HepG2 (cell line): ENCODE data around the gene RUNX3. TPM values are rescaled to one million over a fixed set of nuclear protein-coding genes. Genes with fewer than 3 reads are reported as not detected.

ENCODE experiments used
- KDM5B ChIP-seq: sonication (generic); formaldehyde crosslinking; IDR thresholded peaks from 2 replicates; pipeline ENCODE4 v1.4.0; 2020; ENCODE audit warnings: missing genetic modification reagents, mild to moderate bottlenecking, borderline replicate concordance
- KLF11 ChIP-seq: IDR thresholded peaks from 2 replicates; pipeline ENCODE4 v1.6.1; 2016; ENCODE audit warnings: missing compliant biosample characterization
- NBN ChIP-seq: fragments of 450-650 bp; conservative IDR thresholded peaks from 2 replicates; pipeline ENCODE4 v1.6.1; 2017
- SOX13 ChIP-seq, 3 experiments: fragments of 450-650 bp in 1 of 3; sonication (generic) in 1 of 3; formaldehyde crosslinking in 1 of 3; IDR thresholded peaks in 2 of 3; conservative IDR thresholded peaks in 1 of 3; 2 replicates each; pipeline versions ENCODE4 v1.5.0 to v1.6.1; 2016 to 2020; ENCODE audit warnings: antibody characterized with exemption in 1 of 3, mild to moderate bottlenecking in 1 of 3, missing compliant biosample characterization in 1 of 3, missing genetic modification reagents in 1 of 3, moderate library complexity in 1 of 3
- ZFP36L2 ChIP-seq: sonication (generic); formaldehyde crosslinking; IDR thresholded peaks from 2 replicates; pipeline ENCODE4 v1.4.0; 2020; ENCODE audit warnings: missing genetic modification reagents
- ZFY ChIP-seq: sonication (generic); formaldehyde crosslinking; IDR thresholded peaks from 2 replicates; pipeline ENCODE4 v1.4.0; 2020; ENCODE audit warnings: missing genetic modification reagents
- ZNF235 ChIP-seq: sonication (generic); formaldehyde crosslinking; IDR thresholded peaks from 2 replicates; pipeline ENCODE4 v1.8.1; 2023; ENCODE audit warnings: mild to moderate bottlenecking, missing genetic modification reagents, borderline replicate concordance
- ZNF746 ChIP-seq: sonication (generic); formaldehyde crosslinking; IDR thresholded peaks from 2 replicates; pipeline ENCODE4 v1.8.0; 2022; ENCODE audit warnings: mild to moderate bottlenecking, missing genetic modification reagents
- polyA plus RNA-seq, 8 experiments: library from polyadenylated mRNA; depleted of rRNA in 3 of 8; stranded (reverse) in 7 of 8; unstranded in 1 of 8; fragments of >200 nt; fragmentation: Illumina TruSeq in 4 of 8; extraction: Trizol in 4 of 8; gene quantifications; 2 replicates each; pipeline versions ENCODE4 v1.2.1 to v1.2.3, GENCODE V29; 2011 to 2016; ENCODE audit warnings: low read depth in 4 of 8, missing spikeins in 1 of 8, mixed read lengths in 1 of 8; ENCODE audit not compliant: insufficient read depth in 1 of 8
- total RNA-seq, 5 experiments: library from RNA; depleted of rRNA; stranded (reverse); fragments of >200 nt; fragmentation: Illumina TruSeq; extraction: Trizol; gene quantifications; 2 replicates each; pipeline ENCODE4 v1.2.3, GENCODE V29; 2016; ENCODE audit warnings: low read depth in 1 of 5
- TF ChIP-seq, protein P1 (sequence below): sonication (generic); formaldehyde crosslinking; IDR thresholded peaks from 2 replicates; pipeline ENCODE4 v1.4.0; 2020; ENCODE audit warnings: missing genetic modification reagents
- TF ChIP-seq, protein P2 (sequence below): sonication (generic); formaldehyde crosslinking; IDR thresholded peaks from 2 replicates; pipeline ENCODE4 v1.5.0; 2020; ENCODE audit warnings: mild to moderate bottlenecking, missing genetic modification reagents
- TF ChIP-seq, protein P3 (sequence below): sonication (generic); formaldehyde crosslinking; IDR thresholded peaks from 2 replicates; pipeline ENCODE4 v1.4.0; 2020; ENCODE audit warnings: missing genetic modification reagents
- TF ChIP-seq, protein P4 (sequence below): sonication (generic); formaldehyde crosslinking; IDR thresholded peaks from 2 replicates; pipeline ENCODE4 v1.4.0; 2020; ENCODE audit warnings: low read depth, mild to moderate bottlenecking, missing genetic modification reagents
- TF ChIP-seq, protein P5 (sequence below): sonication (generic); formaldehyde crosslinking; IDR thresholded peaks from 2 replicates; pipeline ENCODE4 v1.9.0; 2022; ENCODE audit warnings: missing genetic modification reagents, mild to moderate bottlenecking, borderline replicate concordance
- TF ChIP-seq, protein P6 (sequence below): IDR thresholded peaks from 2 replicates; pipeline ENCODE4 v1.6.1; 2012; ENCODE audit warnings: inconsistent platforms
- TF ChIP-seq, protein P7 (sequence below): sonication (generic); formaldehyde crosslinking; IDR thresholded peaks from 2 replicates; pipeline ENCODE4 v1.4.0; 2020; ENCODE audit warnings: missing genetic modification reagents, mild to moderate bottlenecking, borderline replicate concordance

RUNX3 gene
- total and polyA plus RNA-seq, 2 of the 13 experiments (the other 11 are each of a cell fraction or from before 2014, with no cell fraction given) = 0.04 to 0.22 TPM

DNA sequence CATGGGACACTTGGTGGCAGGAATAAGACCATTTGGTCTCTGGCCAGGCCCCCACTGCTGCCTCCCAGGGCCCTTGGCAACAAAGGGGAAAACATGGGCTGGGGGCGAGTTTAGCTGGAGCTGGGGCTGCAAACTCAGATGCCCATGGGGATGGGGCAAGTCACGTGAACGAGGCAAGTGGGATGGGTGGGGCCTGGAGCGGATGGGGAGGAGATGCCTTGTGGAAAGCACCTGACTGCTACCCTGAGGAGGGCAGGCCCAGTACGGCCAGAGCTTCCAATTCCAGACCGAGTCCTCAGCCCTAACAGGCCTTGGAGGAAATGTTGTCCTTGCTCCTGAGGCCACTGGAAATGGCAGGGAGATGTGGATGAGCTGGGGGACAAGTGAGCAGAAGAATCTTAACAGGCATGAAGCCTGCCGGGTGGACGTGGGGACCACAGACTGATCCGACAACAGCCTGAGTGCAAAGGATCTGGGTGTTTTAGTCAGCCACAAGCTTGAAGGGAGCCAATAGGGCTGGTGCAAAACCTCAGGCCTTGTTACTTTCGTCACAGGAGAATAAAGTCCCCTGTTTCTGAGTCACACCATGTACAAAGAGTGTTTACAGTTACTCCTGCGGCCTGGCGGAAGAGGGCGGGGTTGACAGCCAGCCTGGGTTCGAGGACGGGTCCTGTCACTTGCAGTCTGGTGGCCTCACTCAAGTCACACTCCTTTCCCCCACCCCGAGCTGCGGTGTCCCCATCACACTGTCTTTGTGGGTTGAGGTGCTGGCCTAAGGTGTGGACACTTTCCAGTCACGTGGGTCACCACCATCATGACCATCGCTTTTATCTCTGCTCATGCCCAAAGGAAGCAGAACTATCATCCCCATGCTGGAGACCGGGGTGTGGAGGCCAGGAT, 19.1 kb downstream of the RUNX3 start (continued):
- TF ChIP-seq, protein P1, sequence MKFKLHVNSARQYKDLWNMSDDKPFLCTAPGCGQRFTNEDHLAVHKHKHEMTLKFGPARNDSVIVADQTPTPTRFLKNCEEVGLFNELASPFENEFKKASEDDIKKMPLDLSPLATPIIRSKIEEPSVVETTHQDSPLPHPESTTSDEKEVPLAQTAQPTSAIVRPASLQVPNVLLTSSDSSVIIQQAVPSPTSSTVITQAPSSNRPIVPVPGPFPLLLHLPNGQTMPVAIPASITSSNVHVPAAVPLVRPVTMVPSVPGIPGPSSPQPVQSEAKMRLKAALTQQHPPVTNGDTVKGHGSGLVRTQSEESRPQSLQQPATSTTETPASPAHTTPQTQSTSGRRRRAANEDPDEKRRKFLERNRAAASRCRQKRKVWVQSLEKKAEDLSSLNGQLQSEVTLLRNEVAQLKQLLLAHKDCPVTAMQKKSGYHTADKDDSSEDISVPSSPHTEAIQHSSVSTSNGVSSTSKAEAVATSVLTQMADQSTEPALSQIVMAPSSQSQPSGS (CRISPR knock-in tag) = no peak
- TF ChIP-seq ZNF746 (CRISPR knock-in tag) = 0 out of 2 replicates have a peak, but pooled peaks have one; percentile 47
- TF ChIP-seq, protein P2, sequence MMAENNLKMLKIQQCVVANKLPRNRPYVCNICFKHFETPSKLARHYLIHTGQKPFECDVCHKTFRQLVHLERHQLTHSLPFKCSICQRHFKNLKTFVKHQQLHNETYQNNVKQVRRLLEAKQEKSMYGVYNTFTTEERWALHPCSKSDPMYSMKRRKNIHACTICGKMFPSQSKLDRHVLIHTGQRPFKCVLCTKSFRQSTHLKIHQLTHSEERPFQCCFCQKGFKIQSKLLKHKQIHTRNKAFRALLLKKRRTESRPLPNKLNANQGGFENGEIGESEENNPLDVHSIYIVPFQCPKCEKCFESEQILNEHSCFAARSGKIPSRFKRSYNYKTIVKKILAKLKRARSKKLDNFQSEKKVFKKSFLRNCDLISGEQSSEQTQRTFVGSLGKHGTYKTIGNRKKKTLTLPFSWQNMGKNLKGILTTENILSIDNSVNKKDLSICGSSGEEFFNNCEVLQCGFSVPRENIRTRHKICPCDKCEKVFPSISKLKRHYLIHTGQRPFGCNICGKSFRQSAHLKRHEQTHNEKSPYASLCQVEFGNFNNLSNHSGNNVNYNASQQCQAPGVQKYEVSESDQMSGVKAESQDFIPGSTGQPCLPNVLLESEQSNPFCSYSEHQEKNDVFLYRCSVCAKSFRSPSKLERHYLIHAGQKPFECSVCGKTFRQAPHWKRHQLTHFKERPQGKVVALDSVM (CRISPR knock-in tag) = no peak
- TF ChIP-seq KDM5B = no peak; the same call in 1 of the 2 replicates
- TF ChIP-seq NBN = no peak
- peak; percentile 89 for TF ChIP-seq ZFY (CRISPR knock-in tag)
- TF ChIP-seq, protein P3, sequence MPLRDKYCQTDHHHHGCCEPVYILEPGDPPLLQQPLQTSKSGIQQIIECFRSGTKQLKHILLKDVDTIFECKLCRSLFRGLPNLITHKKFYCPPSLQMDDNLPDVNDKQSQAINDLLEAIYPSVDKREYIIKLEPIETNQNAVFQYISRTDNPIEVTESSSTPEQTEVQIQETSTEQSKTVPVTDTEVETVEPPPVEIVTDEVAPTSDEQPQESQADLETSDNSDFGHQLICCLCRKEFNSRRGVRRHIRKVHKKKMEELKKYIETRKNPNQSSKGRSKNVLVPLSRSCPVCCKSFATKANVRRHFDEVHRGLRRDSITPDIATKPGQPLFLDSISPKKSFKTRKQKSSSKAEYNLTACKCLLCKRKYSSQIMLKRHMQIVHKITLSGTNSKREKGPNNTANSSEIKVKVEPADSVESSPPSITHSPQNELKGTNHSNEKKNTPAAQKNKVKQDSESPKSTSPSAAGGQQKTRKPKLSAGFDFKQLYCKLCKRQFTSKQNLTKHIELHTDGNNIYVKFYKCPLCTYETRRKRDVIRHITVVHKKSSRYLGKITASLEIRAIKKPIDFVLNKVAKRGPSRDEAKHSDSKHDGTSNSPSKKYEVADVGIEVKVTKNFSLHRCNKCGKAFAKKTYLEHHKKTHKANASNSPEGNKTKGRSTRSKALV = 0 out of 2 replicates have a peak, but pooled peaks have one; percentile 52
- no peak for TF ChIP-seq ZNF235 (CRISPR knock-in tag)
- TF ChIP-seq, protein P4, sequence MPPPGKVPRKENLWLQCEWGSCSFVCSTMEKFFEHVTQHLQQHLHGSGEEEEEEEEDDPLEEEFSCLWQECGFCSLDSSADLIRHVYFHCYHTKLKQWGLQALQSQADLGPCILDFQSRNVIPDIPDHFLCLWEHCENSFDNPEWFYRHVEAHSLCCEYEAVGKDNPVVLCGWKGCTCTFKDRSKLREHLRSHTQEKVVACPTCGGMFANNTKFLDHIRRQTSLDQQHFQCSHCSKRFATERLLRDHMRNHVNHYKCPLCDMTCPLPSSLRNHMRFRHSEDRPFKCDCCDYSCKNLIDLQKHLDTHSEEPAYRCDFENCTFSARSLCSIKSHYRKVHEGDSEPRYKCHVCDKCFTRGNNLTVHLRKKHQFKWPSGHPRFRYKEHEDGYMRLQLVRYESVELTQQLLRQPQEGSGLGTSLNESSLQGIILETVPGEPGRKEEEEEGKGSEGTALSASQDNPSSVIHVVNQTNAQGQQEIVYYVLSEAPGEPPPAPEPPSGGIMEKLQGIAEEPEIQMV (CRISPR knock-in tag) = no peak; the same call in 1 of the 2 replicates
- TF ChIP-seq, protein P5, sequence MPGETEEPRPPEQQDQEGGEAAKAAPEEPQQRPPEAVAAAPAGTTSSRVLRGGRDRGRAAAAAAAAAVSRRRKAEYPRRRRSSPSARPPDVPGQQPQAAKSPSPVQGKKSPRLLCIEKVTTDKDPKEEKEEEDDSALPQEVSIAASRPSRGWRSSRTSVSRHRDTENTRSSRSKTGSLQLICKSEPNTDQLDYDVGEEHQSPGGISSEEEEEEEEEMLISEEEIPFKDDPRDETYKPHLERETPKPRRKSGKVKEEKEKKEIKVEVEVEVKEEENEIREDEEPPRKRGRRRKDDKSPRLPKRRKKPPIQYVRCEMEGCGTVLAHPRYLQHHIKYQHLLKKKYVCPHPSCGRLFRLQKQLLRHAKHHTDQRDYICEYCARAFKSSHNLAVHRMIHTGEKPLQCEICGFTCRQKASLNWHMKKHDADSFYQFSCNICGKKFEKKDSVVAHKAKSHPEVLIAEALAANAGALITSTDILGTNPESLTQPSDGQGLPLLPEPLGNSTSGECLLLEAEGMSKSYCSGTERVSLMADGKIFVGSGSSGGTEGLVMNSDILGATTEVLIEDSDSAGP (CRISPR knock-in tag) = peak; percentile 57
- TF ChIP-seq, protein P6, sequence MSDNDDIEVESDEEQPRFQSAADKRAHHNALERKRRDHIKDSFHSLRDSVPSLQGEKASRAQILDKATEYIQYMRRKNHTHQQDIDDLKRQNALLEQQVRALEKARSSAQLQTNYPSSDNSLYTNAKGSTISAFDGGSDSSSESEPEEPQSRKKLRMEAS = peak; percentile 62
- TF ChIP-seq SOX13 (IDR thresholded peaks at IDR 0.05) = no peak
- 0 out of 4 replicates have a peak, but pooled peaks of 1 of the 2 experiments have one; percentile 19 for TF ChIP-seq SOX13 (CRISPR knock-in tag; conservative IDR thresholded peaks at IDR 0.05 in 1 of 2, IDR thresholded peaks at IDR 0.05 in 1 of 2)
- TF ChIP-seq KLF11 (CRISPR knock-in tag) = no peak
- TF ChIP-seq, protein P7, sequence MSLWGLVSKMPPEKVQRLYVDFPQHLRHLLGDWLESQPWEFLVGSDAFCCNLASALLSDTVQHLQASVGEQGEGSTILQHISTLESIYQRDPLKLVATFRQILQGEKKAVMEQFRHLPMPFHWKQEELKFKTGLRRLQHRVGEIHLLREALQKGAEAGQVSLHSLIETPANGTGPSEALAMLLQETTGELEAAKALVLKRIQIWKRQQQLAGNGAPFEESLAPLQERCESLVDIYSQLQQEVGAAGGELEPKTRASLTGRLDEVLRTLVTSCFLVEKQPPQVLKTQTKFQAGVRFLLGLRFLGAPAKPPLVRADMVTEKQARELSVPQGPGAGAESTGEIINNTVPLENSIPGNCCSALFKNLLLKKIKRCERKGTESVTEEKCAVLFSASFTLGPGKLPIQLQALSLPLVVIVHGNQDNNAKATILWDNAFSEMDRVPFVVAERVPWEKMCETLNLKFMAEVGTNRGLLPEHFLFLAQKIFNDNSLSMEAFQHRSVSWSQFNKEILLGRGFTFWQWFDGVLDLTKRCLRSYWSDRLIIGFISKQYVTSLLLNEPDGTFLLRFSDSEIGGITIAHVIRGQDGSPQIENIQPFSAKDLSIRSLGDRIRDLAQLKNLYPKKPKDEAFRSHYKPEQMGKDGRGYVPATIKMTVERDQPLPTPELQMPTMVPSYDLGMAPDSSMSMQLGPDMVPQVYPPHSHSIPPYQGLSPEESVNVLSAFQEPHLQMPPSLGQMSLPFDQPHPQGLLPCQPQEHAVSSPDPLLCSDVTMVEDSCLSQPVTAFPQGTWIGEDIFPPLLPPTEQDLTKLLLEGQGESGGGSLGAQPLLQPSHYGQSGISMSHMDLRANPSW (CRISPR knock-in tag) = no peak
- TF ChIP-seq ZFP36L2 = no peak
